MM.1S (cell line): Measurements from ENCODE around the gene MCL1.

ENCODE experiments used
- DNase-seq: peaks from one replicate; pipeline ENCODE4 v3.0.0-alpha.2; 2015
- H2AFZ ChIP-seq: fragments of 300-600 bp; sonication (generic); 2 replicates; pipeline ENCODE4 v1.6.0; 2016; ENCODE audit warnings: antibody characterized with exemption, low read length
- H3F3A ChIP-seq: fragments of 300-600 bp; sonication (generic); 2 replicates; pipeline ENCODE4 v1.6.1; 2016; ENCODE audit warnings: mild to moderate bottlenecking, antibody characterized with exemption, low read length, moderate library complexity, mixed read lengths; ENCODE audit not compliant: insufficient read depth
- H3K27ac ChIP-seq: fragments of 300-600 bp; sonication (generic); 2 replicates; pipeline ENCODE4 v1.5.1; 2016; ENCODE audit warnings: mild to moderate bottlenecking, low read length
- H3K27me3 ChIP-seq: fragments of 300-600 bp; sonication (generic); replicated peaks from 2 replicates; pipeline ENCODE4 v1.6.0; 2016; ENCODE audit warnings: low read length; ENCODE audit not compliant: insufficient read depth
- H3K36me3 ChIP-seq: fragments of 300-600 bp; sonication (generic); replicated peaks from 2 replicates; pipeline ENCODE4 v1.6.1; 2016; ENCODE audit warnings: mild to moderate bottlenecking, low read length, mixed read lengths; ENCODE audit not compliant: insufficient read depth
- H3K4me1 ChIP-seq: fragments of 300-600 bp; sonication (generic); 2 replicates; pipeline ENCODE4 v1.6.1; 2016; ENCODE audit warnings: low read length, mixed read lengths
- H3K4me2 ChIP-seq: fragments of 300-600 bp; sonication (generic); 2 replicates; pipeline ENCODE4 v1.6.0; 2016; ENCODE audit warnings: low read depth, low read length
- H3K4me3 ChIP-seq: fragments of 300-600 bp; sonication (generic); 2 replicates; pipeline ENCODE4 v1.5.1; 2016; ENCODE audit warnings: low read length, mixed read lengths
- H3K79me2 ChIP-seq: fragments of 300-600 bp; sonication (generic); 2 replicates; pipeline ENCODE4 v1.6.1; 2016; ENCODE audit warnings: mixed run types, low read length, mixed read lengths
- H3K9ac ChIP-seq: fragments of 300-600 bp; sonication (generic); 2 replicates; pipeline ENCODE4 v1.6.1; 2016; ENCODE audit warnings: low read length, mixed read lengths
- H3K9me2 ChIP-seq: fragments of 300-600 bp; sonication (generic); replicated peaks from 2 replicates; pipeline ENCODE4 v1.6.1; 2016; ENCODE audit warnings: mild to moderate bottlenecking, low read length, mixed read lengths; ENCODE audit not compliant: insufficient read depth
- H3K9me3 ChIP-seq: fragments of 300-600 bp; sonication (generic); replicated peaks from 2 replicates; pipeline ENCODE4 v1.6.1; 2016; ENCODE audit warnings: mild to moderate bottlenecking, low read length, mixed read lengths; ENCODE audit not compliant: insufficient read depth
- H4K20me1 ChIP-seq: fragments of 300-600 bp; sonication (generic); 2 replicates; pipeline ENCODE4 v1.6.1; 2016; ENCODE audit warnings: mild to moderate bottlenecking, low read length, moderate library complexity, mixed read lengths; ENCODE audit not compliant: insufficient read depth
- CTCF ChIP-seq: fragments of 300-600 bp; sonication (generic); IDR thresholded peaks from 2 replicates; pipeline ENCODE4 v1.5.1; 2016; ENCODE audit warnings: antibody characterized with exemption, low read length, mixed read lengths
- EZH2 ChIP-seq: fragments of 300-600 bp; sonication (generic); optimal IDR thresholded peaks from 2 replicates; pipeline ENCODE3; 2017; ENCODE audit warnings: low read depth, mild to moderate bottlenecking, antibody characterized with exemption, low read length, mixed read lengths
- EZH2phosphoT487 ChIP-seq: fragments of 300-600 bp; sonication (generic); IDR thresholded peaks from 2 replicates; pipeline ENCODE4 v1.6.1; 2018; ENCODE audit warnings: antibody characterized with exemption, low read length

The MCL1 gene

GRCh38 chr1:150561974-150562445 lies 17.4 kb downstream of the MCL1 start:
- Histone ChIP-seq H4K20me1 (no peaks in the 10 kb centered on the region), H3F3A (peaks cover 69% of the 10 kb centered on the region), H3K9me3 (no peaks in the 10 kb centered on the region), H3K9ac (peak overlapping the region; percentile 84), H3K4me1 (peaks cover 59% of the 10 kb centered on the region), H3K4me2 (peak overlapping the region; percentile 95), H3K27ac (peak overlapping the region; percentile 95), H3K36me3 (no peaks in the 10 kb centered on the region), H2AFZ (peak overlapping the region; percentile 49), H3K9me2 (no peaks in the 10 kb centered on the region), H3K27me3 (no peaks in the 10 kb centered on the region), H3K79me2 (peaks cover 16% of the 10 kb centered on the region), H3K4me3 (peak overlapping the region; percentile 73)
- DNase-seq: peak; percentile 95
- TF ChIP-seq EZH2 (no peak), EZH2phosphoT487 (no peak), CTCF (no peak)

- Histone ChIP-seq H3K36me3 (no peaks in the 10 kb centered on the region), H3K9ac (peak overlapping the region; percentile 84), H3K4me2 (peak overlapping the region; percentile 95), H3K79me2 (peaks cover 13% of the 10 kb centered on the region), H3K4me1 (peaks cover 53% of the 10 kb centered on the region), H3K27ac (peak overlapping the region; percentile 95), H3K4me3 (peak overlapping the region; percentile 73), H3K9me3 (no peaks in the 10 kb centered on the region), H3K27me3 (no peaks in the 10 kb centered on the region), H4K20me1 (no peaks in the 10 kb centered on the region), H3F3A (peaks cover 63% of the 10 kb centered on the region), H3K9me2 (no peaks in the 10 kb centered on the region), H2AFZ (peak overlapping the region; percentile 49)
- DNase-seq: peak; percentile 77
- TF ChIP-seq CTCF: no peak
- no peak for TF ChIP-seq EZH2phosphoT487
- no peak for TF ChIP-seq EZH2
Measured at GRCh38 chr1:150561254-150561973, 18.0 kb downstream of the MCL1 start.

- TF ChIP-seq EZH2: no peak
- TF ChIP-seq EZH2phosphoT487: no peak
- TF ChIP-seq CTCF: peak; percentile 98
- Histone ChIP-seq H3K27ac (peak overlapping the region; percentile 95), H3K9me3 (no peaks in the 10 kb centered on the region), H3F3A (peaks cover 58% of the 10 kb centered on the region), H3K4me3 (peak overlapping the region; percentile 73), H2AFZ (peak overlapping the region; percentile 63), H3K9me2 (no peaks in the 10 kb centered on the region), H3K79me2 (peaks cover 6% of the 10 kb centered on the region), H3K4me2 (peak overlapping the region; percentile 95), H3K27me3 (no peaks in the 10 kb centered on the region), H4K20me1 (no peaks in the 10 kb centered on the region), H3K9ac (peak overlapping the region; percentile 84), H3K36me3 (no peaks in the 10 kb centered on the region), H3K4me1 (peaks cover 46% of the 10 kb centered on the region)
- peak; percentile 97 for DNase-seq
Measured at GRCh38 chr1:150560576-150561253, 18.7 kb downstream of the MCL1 start.
